Measurements from ENCODE around the gene ROBO1. TPM values are rescaled to one million over a fixed set of nuclear protein-coding genes. Genes with fewer than 3 reads are reported as not detected.

Gene ROBO1
- polyA plus RNA-seq, 3 donors, result 115 to 133 (median 127) TPM

- DNase-seq (ENCODE audit: low read depth in 3 of 3, low spot score in 2 of 3), result no peak
Measured at GRCh38 chr3:79038057-79038456, 729.7 kb downstream of the ROBO1 start.

- DNase-seq (ENCODE audit: low read depth in 3 of 3, low spot score in 2 of 3), result no peak
Measured at GRCh38 chr3:79032686-79033318, 735.0 kb downstream of the ROBO1 start.

GRCh38 chr3:79030157-79030556 lies 737.6 kb downstream of the ROBO1 start:
- no peak for DNase-seq (ENCODE audit: low read depth in 3 of 3, low spot score in 2 of 3)

GRCh38 chr3:79028916-79029315 lies 738.9 kb downstream of the ROBO1 start:
- no peak for DNase-seq (ENCODE audit: low read depth in 3 of 3, low spot score in 2 of 3)

GRCh38 chr3:79027593-79027992 lies 740.2 kb downstream of the ROBO1 start:
- no peak for DNase-seq (ENCODE audit: low read depth in 3 of 3, low spot score in 2 of 3)

GRCh38 chr3:79019924-79020173 lies 747.9 kb downstream of the ROBO1 start:
- no peak for DNase-seq (ENCODE audit: low read depth in 3 of 3, low spot score in 2 of 3)

GRCh38 chr3:79019137-79019923 lies 748.5 kb downstream of the ROBO1 start:
- peak; percentile 83 to 88 (median 84) for DNase-seq (ENCODE audit: low read depth in 3 of 3, low spot score in 2 of 3)

- DNase-seq (ENCODE audit: low read depth in 3 of 3, low spot score in 2 of 3), result no peak
Measured at GRCh38 chr3:79018671-79019136, 749.1 kb downstream of the ROBO1 start.

- no peak for DNase-seq (ENCODE audit: low read depth in 3 of 3, low spot score in 2 of 3)
Measured at GRCh38 chr3:79018265-79018664, 749.5 kb downstream of the ROBO1 start.

- DNase-seq (ENCODE audit: low read depth in 3 of 3, low spot score in 2 of 3), result no peak
Measured at GRCh38 chr3:79016587-79017376, 751.0 kb downstream of the ROBO1 start.

- no peak for DNase-seq (ENCODE audit: low read depth in 3 of 3, low spot score in 2 of 3)
Measured at GRCh38 chr3:79015854-79016253, 751.9 kb downstream of the ROBO1 start.

- no peak for DNase-seq (ENCODE audit: low read depth in 3 of 3, low spot score in 2 of 3)
Measured at GRCh38 chr3:79012946-79013362, 754.8 kb downstream of the ROBO1 start.

- DNase-seq (ENCODE audit: low read depth in 3 of 3, low spot score in 2 of 3), result no peak
Measured at GRCh38 chr3:79012530-79012913, 755.3 kb downstream of the ROBO1 start.

- no peak for DNase-seq (ENCODE audit: low read depth in 3 of 3, low spot score in 2 of 3)
Measured at GRCh38 chr3:79011821-79012529, 755.8 kb downstream of the ROBO1 start.

GRCh38 chr3:79009861-79010260 lies 757.9 kb downstream of the ROBO1 start:
- DNase-seq (ENCODE audit: low read depth in 3 of 3, low spot score in 2 of 3), result no peak

- no peak for DNase-seq (ENCODE audit: low read depth in 3 of 3, low spot score in 2 of 3)
Measured at GRCh38 chr3:79006077-79006476, 761.7 kb downstream of the ROBO1 start.

GRCh38 chr3:79005084-79005483 lies 762.7 kb downstream of the ROBO1 start:
- DNase-seq (ENCODE audit: low read depth in 3 of 3, low spot score in 2 of 3), result no peak

- no peak for DNase-seq (ENCODE audit: low read depth in 3 of 3, low spot score in 2 of 3)
Measured at GRCh38 chr3:79003994-79004393, 763.8 kb downstream of the ROBO1 start.

- DNase-seq (ENCODE audit: low read depth in 3 of 3, low spot score in 2 of 3), result no peak
Measured at GRCh38 chr3:79002465-79003372, 765.1 kb downstream of the ROBO1 start.

GRCh38 chr3:79001255-79001654 lies 766.5 kb downstream of the ROBO1 start:
- DNase-seq (ENCODE audit: low read depth in 3 of 3, low spot score in 2 of 3), result no peak
